AG09309 (cell line): Measurements from ENCODE around the gene OVOL3.
A peak's percentile ranks its signal among the peaks of the same experiment; 100 is the strongest.

Experiments used
- DNase-seq: peaks from one replicate; pipeline ENCODE4 v3.0.0-alpha.2; 2010; ENCODE audit warnings: low read depth
- H3K4me3 ChIP-seq: 2 replicates; pipeline ENCODE4 v1.5.1; 2011; ENCODE audit warnings: mild to moderate bottlenecking, low read depth, low read length, moderate library complexity; ENCODE audit not compliant: control insufficient read depth
- TF ChIP-seq, protein P1 (sequence below): IDR thresholded peaks from 2 replicates; pipeline ENCODE4 v1.5.1; 2011; ENCODE audit warnings: mild to moderate bottlenecking, low read depth, low read length, inconsistent platforms; ENCODE audit not compliant: insufficient read depth, control insufficient read depth; ENCODE audit errors: missing control alignments

The OVOL3 gene

DNA sequence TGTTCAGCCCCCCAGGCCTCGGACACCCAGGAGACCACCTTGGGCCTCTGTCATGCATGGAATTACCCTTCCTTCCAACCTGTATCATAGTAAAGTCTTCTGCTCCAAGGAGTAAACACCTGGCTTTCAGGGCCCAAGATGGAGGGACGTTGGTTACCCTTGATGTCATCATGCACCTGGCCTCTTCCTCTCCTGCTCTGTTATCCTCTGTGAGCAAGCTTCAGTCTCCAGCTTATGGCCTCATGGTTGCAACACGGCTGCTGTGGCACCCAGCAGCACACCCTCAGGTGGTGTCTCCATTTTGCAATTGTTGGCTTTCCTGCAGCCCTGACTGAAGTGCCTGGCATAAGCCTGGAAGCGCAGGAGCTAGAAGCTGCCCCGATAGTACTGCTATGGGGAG is 4.0 kb upstream of the OVOL3 start:
- TF ChIP-seq, protein P1, sequence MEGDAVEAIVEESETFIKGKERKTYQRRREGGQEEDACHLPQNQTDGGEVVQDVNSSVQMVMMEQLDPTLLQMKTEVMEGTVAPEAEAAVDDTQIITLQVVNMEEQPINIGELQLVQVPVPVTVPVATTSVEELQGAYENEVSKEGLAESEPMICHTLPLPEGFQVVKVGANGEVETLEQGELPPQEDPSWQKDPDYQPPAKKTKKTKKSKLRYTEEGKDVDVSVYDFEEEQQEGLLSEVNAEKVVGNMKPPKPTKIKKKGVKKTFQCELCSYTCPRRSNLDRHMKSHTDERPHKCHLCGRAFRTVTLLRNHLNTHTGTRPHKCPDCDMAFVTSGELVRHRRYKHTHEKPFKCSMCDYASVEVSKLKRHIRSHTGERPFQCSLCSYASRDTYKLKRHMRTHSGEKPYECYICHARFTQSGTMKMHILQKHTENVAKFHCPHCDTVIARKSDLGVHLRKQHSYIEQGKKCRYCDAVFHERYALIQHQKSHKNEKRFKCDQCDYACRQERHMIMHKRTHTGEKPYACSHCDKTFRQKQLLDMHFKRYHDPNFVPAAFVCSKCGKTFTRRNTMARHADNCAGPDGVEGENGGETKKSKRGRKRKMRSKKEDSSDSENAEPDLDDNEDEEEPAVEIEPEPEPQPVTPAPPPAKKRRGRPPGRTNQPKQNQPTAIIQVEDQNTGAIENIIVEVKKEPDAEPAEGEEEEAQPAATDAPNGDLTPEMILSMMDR: no peak
- DNase-seq: no peak
- no peak overlapping the region for H3K4me3 ChIP-seq

DNA sequence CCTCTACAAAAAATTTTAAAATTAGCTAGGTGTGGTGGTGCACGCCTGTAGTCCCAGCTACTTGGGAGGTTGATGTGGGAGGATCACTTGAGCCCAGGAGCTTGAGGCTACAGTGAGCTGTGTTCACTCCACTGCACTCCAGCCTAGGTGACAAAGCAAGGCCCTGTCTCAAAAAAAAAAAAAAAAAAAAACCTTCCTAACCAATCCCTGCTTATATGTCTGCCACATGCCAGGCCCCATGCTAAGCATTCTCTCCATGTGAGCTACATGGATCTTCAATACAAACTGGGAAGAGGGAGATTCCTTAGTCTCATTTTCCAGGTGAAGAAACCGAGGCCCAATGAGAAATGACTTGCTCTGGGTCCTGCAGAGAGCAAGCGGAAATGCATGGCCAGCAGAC is 2.3 kb upstream of the OVOL3 start:
- DNase-seq: no peak
- TF ChIP-seq, protein P1: no peak
- H3K4me3 ChIP-seq: no peak overlapping the region

DNA sequence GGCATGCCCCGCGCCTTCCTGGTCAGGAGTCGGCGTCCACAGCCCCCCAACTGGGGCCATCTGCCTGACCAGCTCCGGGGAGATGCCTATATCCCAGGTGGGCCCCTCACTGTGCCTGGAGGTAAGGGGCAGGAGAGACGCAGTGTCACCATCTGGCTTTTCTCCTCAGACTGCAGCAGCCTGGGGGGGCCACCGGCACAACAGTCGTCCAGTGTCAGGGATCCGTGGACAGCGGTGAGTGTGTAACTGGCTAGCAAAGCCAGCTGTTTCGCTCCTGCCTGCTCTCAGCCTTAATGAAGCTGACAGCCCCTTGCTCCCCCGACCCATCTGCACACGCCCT is 227 bp downstream of the OVOL3 start:
- no peak for DNase-seq
- no peak overlapping the region for H3K4me3 ChIP-seq

DNA sequence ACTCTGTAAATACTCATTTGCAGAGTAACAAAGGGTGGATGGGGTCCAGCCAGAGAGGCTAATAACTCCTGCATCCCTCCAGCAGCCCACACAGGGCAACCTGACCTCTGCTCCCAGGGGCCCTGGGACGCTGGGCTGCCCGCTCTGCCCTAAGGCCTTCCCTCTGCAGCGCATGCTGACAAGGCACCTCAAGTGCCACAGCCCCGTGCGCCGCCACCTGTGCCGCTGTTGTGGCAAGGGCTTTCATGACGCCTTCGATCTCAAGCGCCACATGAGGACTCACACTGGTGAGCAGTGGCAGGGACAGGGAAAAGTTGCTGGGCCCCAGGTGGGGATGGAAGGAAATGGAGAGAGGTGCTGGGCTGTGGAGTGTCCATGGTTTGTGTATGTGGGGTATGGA is 1.7 kb downstream of the OVOL3 start:
- DNase-seq: no peak
- H3K4me3 ChIP-seq: no peak overlapping the region

More for the DNA sequence above, 227 bp downstream of the OVOL3 start:
- TF ChIP-seq, protein P1: no peak

DNA sequence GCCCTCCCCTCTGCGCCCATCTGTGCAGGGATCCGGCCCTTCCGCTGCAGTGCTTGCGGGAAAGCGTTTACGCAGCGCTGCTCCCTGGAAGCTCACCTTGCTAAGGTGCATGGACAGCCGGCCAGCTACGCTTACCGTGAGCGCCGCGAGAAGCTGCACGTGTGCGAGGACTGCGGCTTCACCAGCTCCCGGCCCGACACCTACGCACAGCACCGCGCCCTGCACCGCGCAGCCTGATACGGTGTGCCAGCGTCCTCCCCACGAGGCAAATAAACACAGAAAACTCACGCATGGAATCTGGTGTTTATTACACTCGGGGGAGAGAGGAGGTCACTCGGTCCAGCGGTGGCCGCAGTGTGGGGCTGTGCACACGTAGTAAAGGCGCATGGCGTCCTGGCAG is 2.5 kb downstream of the OVOL3 start:
- peak overlapping the region; percentile 84; the same call in 1 of the 2 replicates for H3K4me3 ChIP-seq
- TF ChIP-seq, protein P1: no peak
- DNase-seq: no peak

More for the DNA sequence above, 1.7 kb downstream of the OVOL3 start:
- TF ChIP-seq, protein P1: no peak

DNA sequence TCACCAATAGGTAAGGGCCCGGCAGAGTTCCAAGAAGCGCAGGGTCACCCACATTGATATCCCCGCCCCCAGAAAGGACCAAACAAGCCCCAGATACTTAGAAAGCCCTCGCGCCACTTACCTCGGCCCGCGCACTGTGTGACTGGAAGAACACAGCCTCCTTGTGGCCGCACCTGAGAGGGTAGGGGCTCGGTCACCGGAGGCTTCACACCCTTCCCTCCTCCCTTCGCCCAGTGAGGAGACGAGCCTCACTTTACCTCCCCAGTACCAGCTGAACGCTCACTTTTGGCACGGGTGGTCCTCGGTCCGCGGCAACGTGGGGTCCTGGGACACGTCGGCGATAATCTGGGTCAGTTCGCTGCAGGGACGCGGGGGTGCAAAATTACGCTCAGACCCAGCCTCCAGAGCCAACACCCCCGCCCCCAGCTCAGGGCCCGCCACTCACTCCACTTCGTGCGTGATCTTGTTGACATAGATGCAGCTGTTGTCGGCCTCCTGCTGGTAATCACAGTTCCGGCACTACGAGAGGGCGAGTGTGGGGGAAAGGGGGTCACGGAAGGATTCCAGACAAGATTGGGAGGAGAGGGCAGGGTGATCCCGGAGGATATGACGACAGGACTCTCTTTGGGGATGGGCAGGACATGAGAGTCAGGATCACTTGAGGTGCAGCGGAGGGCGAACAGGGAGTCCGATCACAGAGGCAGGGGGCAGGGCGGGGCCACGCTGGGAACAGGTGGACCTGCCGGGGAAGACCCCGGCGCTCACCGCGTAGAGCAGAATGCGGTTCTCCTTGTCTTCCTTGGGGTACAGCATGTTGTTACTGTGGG is 3.2 kb downstream of the OVOL3 start:
- TF ChIP-seq, protein P1: peak; percentile 9
- DNase-seq: no peak
- H3K4me3 ChIP-seq: peak overlapping the region; percentile 84
